ENCODE data around the gene KCNQ1. TPM values are rescaled to one million over a fixed set of nuclear protein-coding genes. Genes with fewer than 3 reads are reported as not detected.

Gene KCNQ1
- total RNA-seq, 1 experiment from 2014 or later = 2.5 TPM

GRCh38 chr11:2498750-2499149, 53.9 kb downstream of the KCNQ1 start (continued):
- TF ChIP-seq AFF4 (CRISPR knock-in tag; IDR thresholded peaks at IDR 0.05; ENCODE audit: borderline replicate concordance) (no peak), HMGXB4 (CRISPR knock-in tag; IDR thresholded peaks at IDR 0.05) (no peak), GTF2I (CRISPR knock-in tag; conservative IDR thresholded peaks at IDR 0.05) (no peak), ZBTB21 (CRISPR knock-in tag; IDR thresholded peaks at IDR 0.05; ENCODE audit: borderline replicate concordance) (no peak), NFATC4 (CRISPR knock-in tag; IDR thresholded peaks at IDR 0.05) (no peak), OVOL2 (CRISPR knock-in tag; IDR thresholded peaks at IDR 0.05; ENCODE audit: borderline replicate concordance) (no peak), ZNF512 (CRISPR knock-in tag; IDR thresholded peaks at IDR 0.05; ENCODE audit: borderline replicate concordance) (no peak), CREB1 (CRISPR knock-in tag; IDR thresholded peaks at IDR 0.05) (no peak)

GRCh38 chr11:2507212-2507901, 62.5 kb downstream of the KCNQ1 start:
- no peaks in the 10 kb centered on the region for H3K4me1 Mint-ChIP-seq
- no peak for TF ChIP-seq MXD4 (CRISPR knock-in tag; IDR thresholded peaks at IDR 0.05; ENCODE audit: borderline replicate concordance)
- TF ChIP-seq TEAD4 (CRISPR knock-in tag; IDR thresholded peaks at IDR 0.05) = no peak
- no peak for TF ChIP-seq GABPB1 (CRISPR knock-in tag; IDR thresholded peaks at IDR 0.05)
- TF ChIP-seq ZNF671 (CRISPR knock-in tag; IDR thresholded peaks at IDR 0.05) = no peak
- no peak for TF ChIP-seq E2F4 (CRISPR knock-in tag; IDR thresholded peaks at IDR 0.05; ENCODE audit: borderline replicate concordance, low read depth)
- TF ChIP-seq ZNF396 (CRISPR knock-in tag; IDR thresholded peaks at IDR 0.05; ENCODE audit: borderline replicate concordance) = no peak
- no peak for TF ChIP-seq ATF6 (CRISPR knock-in tag; IDR thresholded peaks at IDR 0.05)
- TF ChIP-seq ATF1 (CRISPR knock-in tag; IDR thresholded peaks at IDR 0.05) = no peak
- TF ChIP-seq FOXJ3 (CRISPR knock-in tag; IDR thresholded peaks at IDR 0.05; ENCODE audit: borderline replicate concordance) = no peak
- no peak for TF ChIP-seq TP53 (CRISPR knock-in tag; IDR thresholded peaks at IDR 0.05)
- DNase-seq (ENCODE audit: low spot score) (no peak), ATAC-seq (no peak)
- H3K36me3 Mint-ChIP-seq = no peaks in the 10 kb centered on the region
- no peak overlapping the region for H3K4me3 Mint-ChIP-seq
- H3K27me3 Mint-ChIP-seq (ENCODE audit: low read depth) = peaks cover 81% of the 10 kb centered on the region
- POLR2A ChIA-PET = no interaction called here
- CTCF ChIA-PET = interaction anchor here (1.3 kb wide), 1 partner anchor 202 kb away, joined by 3 read pairs; no protein-coding TSS in a partner anchor
- peaks cover 6% of the 10 kb centered on the region for H3K9me3 Mint-ChIP-seq
- H3K27ac Mint-ChIP-seq = no peak overlapping the region

Measured in WTC11 (cell line).